Psoas muscle (tissue), 8 donors: ENCODE results near the gene CNTN6. TPM values are rescaled to one million over a fixed set of nuclear protein-coding genes. Genes with fewer than 3 reads are reported as not detected.

Source experiments
- ATAC-seq, 4 donors: fragments of 200-7000 bp; cut with Tn5 transposase; one replicate each; pipeline ENCODE4 v1.9.1; 2020; ENCODE audit warnings: moderate library complexity in 3 of 4, mild to moderate bottlenecking in 2 of 4
- DNase-seq, 2 donors: peaks; one replicate each; pipeline ENCODE4 v3.0.0-alpha.2; 2020
- H3K27ac ChIP-seq: fragments of 200-600 bp; one replicate; pipeline ENCODE4 v1.8.0; 2022
- H3K27me3 ChIP-seq, 3 donors: fragments of 200-600 bp in 1 of 3; one replicate each; pipeline versions ENCODE4 v1.6.1 to v1.8.0; 2013 to 2022; ENCODE audit warnings: low read length in 2 of 3, mild to moderate bottlenecking in 2 of 3, moderate library complexity in 1 of 3; ENCODE audit not compliant: insufficient read depth in 3 of 3
- H3K36me3 ChIP-seq, 2 donors: fragments of 200-600 bp in 1 of 2; one replicate each; pipeline versions ENCODE4 v1.6.1 to v1.8.0; 2013 to 2022; ENCODE audit warnings: low read depth in 1 of 2, mild to moderate bottlenecking in 1 of 2, moderate library complexity in 1 of 2; ENCODE audit not compliant: insufficient read depth in 1 of 2
- H3K4me1 ChIP-seq: fragments of 200-600 bp; one replicate; pipeline ENCODE4 v1.8.0; 2022
- H3K4me3 ChIP-seq: fragments of 200-600 bp; one replicate; pipeline ENCODE4 v1.8.0; 2022; ENCODE audit warnings: mild to moderate bottlenecking
- H3K9me3 ChIP-seq: fragments of 200-600 bp; one replicate; pipeline ENCODE4 v1.8.0; 2022
- WGBS, 3 donors: extraction: QIAGEN DNeasy Blood & Tissue Kit; methylation state at CpG; one replicate each; pipeline versions ENCODE4 v1.1.6 to v1.1.7; 2013; 5-methylcytosine and 5-hydroxymethylcytosine counted together
- intact Hi-C, 2 donors: fragments of 100-400 bp; cut with DNase I; formaldehyde crosslinking; loops; one replicate each; pipeline versions ENCODE4 v1.11.0 to v1.14.2; 2022
- polyA plus RNA-seq, 3 donors: library from polyadenylated mRNA; stranded (reverse); fragments of 200-250 nt; gene quantifications; one replicate each; pipeline ENCODE4 v1.2.3, GENCODE V29; 2013
- total RNA-seq, 4 donors: library from RNA; stranded (reverse); fragmentation: NEBNext Ultra II Directional in 2 of 4; extraction: Animal tissue kit (Norgen Biotek cat#: 25700) in 2 of 4; gene quantifications; one replicate each; pipeline versions ENCODE4 v1.2.1 to v1.2.4, GENCODE V29; 2021 to 2023
- TF ChIP-seq, protein P1 (sequence below): fragments of 200-600 bp; IDR thresholded peaks from one replicate; pipeline ENCODE4 v1.8.0; 2022; ENCODE audit warnings: antibody characterized with exemption
- donor health status: healthy with polysubstance abuse.
- donor health status: DM: no; HTN: no; CAD: no; lungs with moderate emphysema.
- donor health status: Bipolar disorder and iron deficiency.
- donor health status: healthy.
- donor health status: DM: yes; HTN: yes; CAD: no.
- donor health status: DM: no; HTN: no; CAD: no.
- donor health status: DM: no; HTN: no; CAD: no.
- donor health status: DM: yes; HTN: yes; CAD: no.

The CNTN6 gene
- total and polyA plus RNA-seq, 7 donors, result 0.10 TPM; not detected in 6

DNA sequence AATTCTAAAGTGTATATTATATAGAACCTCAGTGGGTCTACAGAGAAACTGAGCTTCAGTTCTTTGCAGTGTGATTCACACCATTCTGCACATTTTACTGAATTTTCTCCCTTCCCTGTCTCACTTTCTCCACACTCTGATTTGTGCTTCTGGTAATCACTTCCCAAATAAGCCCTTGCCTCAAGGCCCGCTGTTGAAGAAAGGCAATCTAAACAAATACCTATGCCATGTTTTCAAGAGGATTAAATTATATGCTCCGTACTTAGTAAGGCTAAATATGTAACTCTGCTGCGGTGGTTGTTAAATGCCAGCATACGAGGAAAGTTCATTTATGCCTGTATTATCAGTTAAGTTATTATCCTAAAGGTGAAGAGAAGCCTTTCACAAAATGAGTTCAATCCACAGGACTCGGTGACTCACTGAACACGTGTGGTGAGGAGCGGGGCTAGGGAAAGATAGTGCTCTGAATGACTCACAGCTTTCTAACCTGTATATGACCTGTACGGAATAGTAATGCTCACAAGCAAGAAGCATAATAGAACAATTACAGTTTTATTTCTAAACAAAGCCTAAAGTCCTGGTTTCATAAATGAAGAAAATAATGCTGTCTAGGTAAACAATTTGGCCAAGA lies 25.1 kb downstream of the CNTN6 start:
- Histone ChIP-seq H3K4me3 (no peak overlapping the region), H3K9me3 (no peaks in the 10 kb centered on the region), H3K27me3 (no peaks in the 10 kb centered on the region), H3K4me1 (no peaks in the 10 kb centered on the region), H3K27ac (no peak overlapping the region), H3K36me3 (no peaks in the 10 kb centered on the region)
- 85 to 90% (median 86%) methylated on average over 8 of the region's 8 CpGs for WGBS, 3 donors
- TF ChIP-seq, protein P1, sequence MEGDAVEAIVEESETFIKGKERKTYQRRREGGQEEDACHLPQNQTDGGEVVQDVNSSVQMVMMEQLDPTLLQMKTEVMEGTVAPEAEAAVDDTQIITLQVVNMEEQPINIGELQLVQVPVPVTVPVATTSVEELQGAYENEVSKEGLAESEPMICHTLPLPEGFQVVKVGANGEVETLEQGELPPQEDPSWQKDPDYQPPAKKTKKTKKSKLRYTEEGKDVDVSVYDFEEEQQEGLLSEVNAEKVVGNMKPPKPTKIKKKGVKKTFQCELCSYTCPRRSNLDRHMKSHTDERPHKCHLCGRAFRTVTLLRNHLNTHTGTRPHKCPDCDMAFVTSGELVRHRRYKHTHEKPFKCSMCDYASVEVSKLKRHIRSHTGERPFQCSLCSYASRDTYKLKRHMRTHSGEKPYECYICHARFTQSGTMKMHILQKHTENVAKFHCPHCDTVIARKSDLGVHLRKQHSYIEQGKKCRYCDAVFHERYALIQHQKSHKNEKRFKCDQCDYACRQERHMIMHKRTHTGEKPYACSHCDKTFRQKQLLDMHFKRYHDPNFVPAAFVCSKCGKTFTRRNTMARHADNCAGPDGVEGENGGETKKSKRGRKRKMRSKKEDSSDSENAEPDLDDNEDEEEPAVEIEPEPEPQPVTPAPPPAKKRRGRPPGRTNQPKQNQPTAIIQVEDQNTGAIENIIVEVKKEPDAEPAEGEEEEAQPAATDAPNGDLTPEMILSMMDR, result no peak
- DNase-seq (no peak), ATAC-seq (no peak)
- intact Hi-C loops, result no loop called here

DNA sequence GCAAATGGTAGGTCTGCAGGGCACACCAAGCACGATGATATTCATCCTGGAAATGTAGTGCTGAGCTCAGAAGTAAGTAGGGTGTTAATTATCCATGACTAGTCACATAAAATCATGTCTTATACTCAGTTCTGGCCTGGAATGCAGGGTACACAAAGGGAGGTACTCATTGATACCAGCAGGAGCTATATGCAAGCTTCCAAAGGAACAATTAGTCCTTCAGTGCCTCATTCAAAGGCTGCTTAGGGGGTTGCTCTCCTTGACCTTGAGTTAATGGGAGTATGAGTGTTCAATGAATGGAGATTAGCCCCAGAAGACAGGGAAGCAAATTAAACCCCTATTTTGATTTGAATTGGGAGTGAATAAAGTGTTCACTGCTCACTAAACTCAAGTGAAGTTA lies 38.3 kb downstream of the CNTN6 start:
- TF ChIP-seq, protein P1, result no peak
- 48 to 58% (median 50%) methylated on average over 1 of the region's 1 CpG for WGBS, 3 donors
- DNase-seq, result no peak
- ATAC-seq, result no peak
- H3K4me1 ChIP-seq, result no peaks in the 10 kb centered on the region
- intact Hi-C loops, result no loop called here
- H3K4me3 ChIP-seq, result no peak overlapping the region
- H3K27me3 ChIP-seq, result no peaks in the 10 kb centered on the region
- no peaks in the 10 kb centered on the region for H3K36me3 ChIP-seq
- H3K27ac ChIP-seq, result no peak overlapping the region
- H3K9me3 ChIP-seq, result no peaks in the 10 kb centered on the region

DNA sequence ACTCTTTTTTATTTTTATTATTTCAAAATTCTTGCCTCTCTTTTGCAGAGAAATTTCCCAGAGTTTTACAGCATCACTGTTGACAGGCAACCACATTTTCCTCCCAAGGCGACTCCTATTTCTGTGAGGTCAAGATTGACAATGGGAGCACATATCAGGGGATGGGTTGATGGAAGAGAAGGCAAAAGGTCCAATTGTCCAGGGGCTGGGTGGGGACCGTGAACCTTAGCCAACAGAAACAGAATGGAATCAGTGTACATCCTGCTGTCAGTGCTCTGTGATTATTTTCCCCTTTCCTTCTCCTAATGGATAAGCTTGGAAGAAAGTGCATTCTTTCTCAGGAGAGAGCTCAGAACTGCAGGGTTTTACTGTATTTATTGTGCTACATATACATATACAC lies 42.4 kb downstream of the CNTN6 start:
- Histone ChIP-seq H3K27me3 (no peaks in the 10 kb centered on the region), H3K4me1 (no peaks in the 10 kb centered on the region), H3K9me3 (no peaks in the 10 kb centered on the region), H3K4me3 (no peak overlapping the region), H3K36me3 (no peaks in the 10 kb centered on the region), H3K27ac (no peak overlapping the region)
- no peak for ATAC-seq
- WGBS, 3 donors, result 49 to 56% (median 50%) methylated on average over 2 of the region's 2 CpGs
- no peak for DNase-seq
- TF ChIP-seq, protein P1, result no peak
- intact Hi-C loops, result no loop called here

DNA sequence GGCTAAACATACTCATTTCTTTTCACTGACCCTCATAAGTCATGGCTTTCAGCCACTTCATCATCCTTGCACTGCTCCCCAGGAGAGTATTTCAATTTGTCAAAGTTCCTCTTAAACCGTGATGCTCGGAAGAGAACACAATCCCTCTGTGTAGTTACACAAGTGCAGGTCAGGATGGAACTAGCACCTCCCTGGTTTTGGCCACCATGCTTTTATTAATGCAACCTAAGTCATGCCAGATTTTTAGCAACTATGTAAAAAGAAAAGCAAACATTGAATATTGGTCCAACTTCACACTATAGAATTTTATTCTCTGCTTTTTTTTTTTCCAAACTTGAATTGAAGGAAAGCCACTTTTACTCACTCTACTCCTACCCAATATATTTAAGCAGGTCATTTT lies 45.2 kb downstream of the CNTN6 start:
- Histone ChIP-seq H3K4me1 (no peaks in the 10 kb centered on the region), H3K36me3 (no peaks in the 10 kb centered on the region), H3K4me3 (no peak overlapping the region), H3K27ac (no peak overlapping the region), H3K27me3 (no peaks in the 10 kb centered on the region), H3K9me3 (no peaks in the 10 kb centered on the region)
- TF ChIP-seq, protein P1, result no peak
- no peak for DNase-seq
- WGBS, 3 donors, result 39 to 43% (median 41%) methylated on average over 2 of the region's 2 CpGs
- intact Hi-C loops, result no loop called here
- no peak for ATAC-seq

DNA sequence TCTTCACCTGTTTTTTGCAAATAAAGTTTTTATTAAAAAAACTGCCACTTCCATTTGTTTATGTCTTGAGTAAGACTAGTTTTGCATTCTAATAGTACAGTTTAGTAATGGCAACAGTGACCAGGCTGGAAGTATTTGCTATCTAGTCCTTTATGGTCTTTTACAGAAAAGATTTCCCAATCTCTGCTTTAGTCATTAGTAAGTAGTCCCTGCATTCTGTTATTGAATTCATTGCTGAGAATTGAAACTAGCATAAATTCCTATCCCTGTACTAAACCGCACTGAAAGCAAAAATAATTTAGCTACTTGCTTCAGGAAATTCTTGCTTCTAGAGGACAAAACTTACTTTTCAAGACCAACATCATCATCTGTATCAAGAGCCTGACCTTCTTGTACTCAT lies 46.2 kb downstream of the CNTN6 start:
- whole genome bisulfite sequencing, 3 donors, result 0 to 61% (median 49%) methylated on average over 1 of the region's 1 CpG
- TF ChIP-seq, protein P1, result no peak
- DNase-seq (no peak), ATAC-seq (no peak)
- intact Hi-C loops, result no loop called here
- H3K4me1 ChIP-seq, result no peaks in the 10 kb centered on the region
- no peak overlapping the region for H3K27ac ChIP-seq
- H3K9me3 ChIP-seq, result no peaks in the 10 kb centered on the region
- H3K4me3 ChIP-seq, result no peak overlapping the region
- H3K36me3 ChIP-seq, result no peaks in the 10 kb centered on the region
- no peaks in the 10 kb centered on the region for H3K27me3 ChIP-seq
